HepG2 (cell line): ENCODE results near the gene KCNQ1OT1. TPM values are rescaled to one million over a fixed set of nuclear protein-coding genes. Genes with fewer than 3 reads are reported as not detected.

Source experiments
- AGO1 ChIP-seq: fragments of 200-400 bp; formaldehyde crosslinking; IDR thresholded peaks from 2 replicates; pipeline ENCODE4 v1.6.1; 2017; ENCODE audit warnings: mild to moderate bottlenecking, low read depth, low read length, moderate library complexity; ENCODE audit not compliant: poor library complexity, severe bottlenecking
- CCDC6 ChIP-seq: sonication (generic); formaldehyde crosslinking; IDR thresholded peaks from 2 replicates; pipeline ENCODE4 v1.8.1; 2022; ENCODE audit warnings: mild to moderate bottlenecking, missing genetic modification reagents, moderate library complexity
- FOXK2 ChIP-seq: fragments of 450-650 bp; IDR thresholded peaks from 2 replicates; pipeline ENCODE4 v1.6.1; 2016
- GMEB2 ChIP-seq: IDR thresholded peaks from 2 replicates; pipeline ENCODE4 v1.6.1; 2016; ENCODE audit warnings: missing biosample characterization, missing genetic modification reagents, low read depth
- MEF2D ChIP-seq: sonication (generic); formaldehyde crosslinking; IDR thresholded peaks from 2 replicates; pipeline ENCODE4 v1.5.1; 2020; ENCODE audit warnings: mild to moderate bottlenecking, missing genetic modification reagents
- MEIS2 ChIP-seq: sonication (generic); formaldehyde crosslinking; IDR thresholded peaks from 2 replicates; pipeline ENCODE4 v1.9.0; 2021; ENCODE audit warnings: mild to moderate bottlenecking, missing genetic modification reagents
- NFIB ChIP-seq: sonication (generic); formaldehyde crosslinking; IDR thresholded peaks from 2 replicates; pipeline ENCODE4 v1.9.0; 2021; ENCODE audit warnings: missing genetic modification reagents, mild to moderate bottlenecking, borderline replicate concordance
- PAF1 ChIP-seq: IDR thresholded peaks from 2 replicates; pipeline ENCODE4 v1.6.1; 2016; ENCODE audit warnings: missing genetic modification reagents, missing compliant biosample characterization
- SYNCRIP ChIP-seq: fragments of 200-400 bp; formaldehyde crosslinking; IDR thresholded peaks from 2 replicates; pipeline ENCODE4 v1.6.1; 2018; ENCODE audit warnings: mild to moderate bottlenecking, low read depth, low read length; ENCODE audit not compliant: insufficient read depth
- ZBTB44 ChIP-seq: sonication (generic); formaldehyde crosslinking; IDR thresholded peaks from 2 replicates; pipeline ENCODE4 v1.4.0; 2020; ENCODE audit warnings: missing genetic modification reagents
- ZFP36L2 ChIP-seq: sonication (generic); formaldehyde crosslinking; IDR thresholded peaks from 2 replicates; pipeline ENCODE4 v1.4.0; 2020; ENCODE audit warnings: missing genetic modification reagents
- ZNF230 ChIP-seq: sonication (generic); formaldehyde crosslinking; IDR thresholded peaks from 2 replicates; pipeline ENCODE4 v1.4.0; 2020; ENCODE audit warnings: mild to moderate bottlenecking, missing genetic modification reagents
- ZNF451 ChIP-seq: sonication (generic); formaldehyde crosslinking; IDR thresholded peaks from 2 replicates; pipeline ENCODE4 v1.5.0; 2020; ENCODE audit warnings: mild to moderate bottlenecking, missing genetic modification reagents
- ZNF558 ChIP-seq: sonication (generic); formaldehyde crosslinking; IDR thresholded peaks from 2 replicates; pipeline ENCODE4 v1.9.0; 2022; ENCODE audit warnings: mild to moderate bottlenecking, missing genetic modification reagents, borderline replicate concordance
- ZNF674 ChIP-seq: sonication (generic); formaldehyde crosslinking; IDR thresholded peaks from 2 replicates; pipeline ENCODE4 v1.5.0; 2020; ENCODE audit warnings: low read depth, mild to moderate bottlenecking, missing genetic modification reagents
- ZNF790 ChIP-seq: sonication (generic); formaldehyde crosslinking; IDR thresholded peaks from 2 replicates; pipeline ENCODE4 v1.8.0; 2022; ENCODE audit warnings: missing genetic modification reagents, mild to moderate bottlenecking, borderline replicate concordance
- polyA plus RNA-seq, 8 experiments: library from polyadenylated mRNA; depleted of rRNA in 3 of 8; stranded (reverse) in 7 of 8; unstranded in 1 of 8; fragments of >200 nt; fragmentation: Illumina TruSeq in 4 of 8; extraction: Trizol in 4 of 8; gene quantifications; 2 replicates each; pipeline versions ENCODE4 v1.2.1 to v1.2.3, GENCODE V29; 2011 to 2016; ENCODE audit warnings: low read depth in 4 of 8, missing spikeins in 1 of 8, mixed read lengths in 1 of 8; ENCODE audit not compliant: insufficient read depth in 1 of 8
- total RNA-seq, 5 experiments: library from RNA; depleted of rRNA; stranded (reverse); fragments of >200 nt; fragmentation: Illumina TruSeq; extraction: Trizol; gene quantifications; 2 replicates each; pipeline ENCODE4 v1.2.3, GENCODE V29; 2016; ENCODE audit warnings: low read depth in 1 of 5
- TF ChIP-seq, protein P1 (sequence below): IDR thresholded peaks from 2 replicates; pipeline ENCODE4 v1.6.1; 2016
- TF ChIP-seq, protein P2 (sequence below): sonication (generic); IDR thresholded peaks from 2 replicates; pipeline ENCODE4 v1.6.1; 2016; ENCODE audit warnings: low read depth, borderline replicate concordance
- TF ChIP-seq, protein P3 (sequence below), 2 experiments: IDR thresholded peaks; 2 replicates each; pipeline ENCODE4 v1.6.1; 2011 to 2012; ENCODE audit warnings: low read length in 2 of 2, borderline replicate concordance in 1 of 2, low read depth in 1 of 2, mild to moderate bottlenecking in 1 of 2, moderate library complexity in 1 of 2

The KCNQ1OT1 gene
- total and polyA plus RNA-seq, 2 of the 13 experiments (the other 11 are each of a cell fraction or from before 2014, with no cell fraction given) = 1.3 to 18.9 TPM

DNA sequence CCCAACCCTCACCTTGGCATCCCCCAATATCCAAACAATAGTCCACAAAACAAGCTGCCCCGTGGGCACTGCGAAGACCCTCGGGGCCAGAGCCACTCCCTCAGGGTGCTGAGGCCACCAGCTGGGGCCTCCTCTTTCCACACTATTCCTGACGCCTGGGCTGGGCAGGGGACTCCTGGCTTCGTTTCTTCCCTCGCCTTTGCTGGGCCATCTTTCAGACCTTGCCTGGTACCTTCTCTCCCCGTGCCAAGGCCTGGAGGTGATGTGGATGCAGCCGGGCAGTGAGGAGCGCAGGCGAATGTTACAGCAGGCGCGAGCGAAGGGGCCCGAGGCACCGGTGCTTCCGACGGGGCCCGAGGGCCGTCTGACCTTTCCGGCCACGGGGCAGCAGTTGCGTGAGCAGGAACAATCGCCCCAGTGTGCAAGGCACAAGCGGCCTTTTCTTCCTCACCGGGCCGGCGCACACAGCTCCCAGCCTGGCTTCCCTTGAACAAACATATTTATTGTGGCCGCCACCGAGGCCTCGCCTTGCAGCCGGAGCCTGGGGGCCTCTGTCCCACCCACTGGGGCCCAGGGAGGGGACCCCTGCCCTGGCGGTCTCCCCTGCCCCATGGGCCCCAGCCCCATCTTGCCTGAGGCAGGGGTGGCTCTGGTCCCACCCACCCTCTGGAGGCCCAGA, 32.6 kb upstream of the KCNQ1OT1 start (continued):
- TF ChIP-seq NFIB (CRISPR knock-in tag) (no peak), ZBTB44 (CRISPR knock-in tag) (0 out of 2 replicates have a peak, but pooled peaks have one; percentile 24), MEF2D (CRISPR knock-in tag) (peak; percentile 82), ZNF230 (CRISPR knock-in tag) (no peak), ZNF790 (no peak), MEIS2 (peak; percentile 87), SYNCRIP (no peak), GMEB2 (CRISPR knock-in tag) (no peak), ZFP36L2 (CRISPR knock-in tag) (no peak), PAF1 (no peak; the same call in 1 of the 2 replicates), CCDC6 (CRISPR knock-in tag) (peak; percentile 80; the same call in 1 of the 2 replicates), ZNF674 (CRISPR knock-in tag) (peak; percentile 74; the same call in 1 of the 2 replicates), ZNF451 (CRISPR knock-in tag) (peak; percentile 96), FOXK2 (0 out of 2 replicates have a peak, but pooled peaks have one; percentile 29), AGO1 (no peak), ZNF558 (CRISPR knock-in tag) (peak; percentile 84; the same call in 1 of the 2 replicates)
- TF ChIP-seq, protein P1, sequence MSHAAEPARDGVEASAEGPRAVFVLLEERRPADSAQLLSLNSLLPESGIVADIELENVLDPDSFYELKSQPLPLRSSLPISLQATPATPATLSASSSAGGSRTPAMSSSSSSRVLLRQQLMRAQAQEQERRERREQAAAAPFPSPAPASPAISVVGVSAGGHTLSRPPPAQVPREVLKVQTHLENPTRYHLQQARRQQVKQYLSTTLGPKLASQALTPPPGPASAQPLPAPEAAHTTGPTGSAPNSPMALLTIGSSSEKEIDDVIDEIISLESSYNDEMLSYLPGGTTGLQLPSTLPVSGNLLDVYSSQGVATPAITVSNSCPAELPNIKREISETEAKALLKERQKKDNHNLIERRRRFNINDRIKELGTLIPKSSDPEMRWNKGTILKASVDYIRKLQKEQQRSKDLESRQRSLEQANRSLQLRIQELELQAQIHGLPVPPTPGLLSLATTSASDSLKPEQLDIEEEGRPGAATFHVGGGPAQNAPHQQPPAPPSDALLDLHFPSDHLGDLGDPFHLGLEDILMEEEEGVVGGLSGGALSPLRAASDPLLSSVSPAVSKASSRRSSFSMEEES (CRISPR knock-in tag) = peak; percentile 91
- TF ChIP-seq, protein P2, sequence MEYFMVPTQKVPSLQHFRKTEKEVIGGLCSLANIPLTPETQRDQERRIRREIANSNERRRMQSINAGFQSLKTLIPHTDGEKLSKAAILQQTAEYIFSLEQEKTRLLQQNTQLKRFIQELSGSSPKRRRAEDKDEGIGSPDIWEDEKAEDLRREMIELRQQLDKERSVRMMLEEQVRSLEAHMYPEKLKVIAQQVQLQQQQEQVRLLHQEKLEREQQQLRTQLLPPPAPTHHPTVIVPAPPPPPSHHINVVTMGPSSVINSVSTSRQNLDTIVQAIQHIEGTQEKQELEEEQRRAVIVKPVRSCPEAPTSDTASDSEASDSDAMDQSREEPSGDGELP = peak; percentile 77
- TF ChIP-seq, protein P3, sequence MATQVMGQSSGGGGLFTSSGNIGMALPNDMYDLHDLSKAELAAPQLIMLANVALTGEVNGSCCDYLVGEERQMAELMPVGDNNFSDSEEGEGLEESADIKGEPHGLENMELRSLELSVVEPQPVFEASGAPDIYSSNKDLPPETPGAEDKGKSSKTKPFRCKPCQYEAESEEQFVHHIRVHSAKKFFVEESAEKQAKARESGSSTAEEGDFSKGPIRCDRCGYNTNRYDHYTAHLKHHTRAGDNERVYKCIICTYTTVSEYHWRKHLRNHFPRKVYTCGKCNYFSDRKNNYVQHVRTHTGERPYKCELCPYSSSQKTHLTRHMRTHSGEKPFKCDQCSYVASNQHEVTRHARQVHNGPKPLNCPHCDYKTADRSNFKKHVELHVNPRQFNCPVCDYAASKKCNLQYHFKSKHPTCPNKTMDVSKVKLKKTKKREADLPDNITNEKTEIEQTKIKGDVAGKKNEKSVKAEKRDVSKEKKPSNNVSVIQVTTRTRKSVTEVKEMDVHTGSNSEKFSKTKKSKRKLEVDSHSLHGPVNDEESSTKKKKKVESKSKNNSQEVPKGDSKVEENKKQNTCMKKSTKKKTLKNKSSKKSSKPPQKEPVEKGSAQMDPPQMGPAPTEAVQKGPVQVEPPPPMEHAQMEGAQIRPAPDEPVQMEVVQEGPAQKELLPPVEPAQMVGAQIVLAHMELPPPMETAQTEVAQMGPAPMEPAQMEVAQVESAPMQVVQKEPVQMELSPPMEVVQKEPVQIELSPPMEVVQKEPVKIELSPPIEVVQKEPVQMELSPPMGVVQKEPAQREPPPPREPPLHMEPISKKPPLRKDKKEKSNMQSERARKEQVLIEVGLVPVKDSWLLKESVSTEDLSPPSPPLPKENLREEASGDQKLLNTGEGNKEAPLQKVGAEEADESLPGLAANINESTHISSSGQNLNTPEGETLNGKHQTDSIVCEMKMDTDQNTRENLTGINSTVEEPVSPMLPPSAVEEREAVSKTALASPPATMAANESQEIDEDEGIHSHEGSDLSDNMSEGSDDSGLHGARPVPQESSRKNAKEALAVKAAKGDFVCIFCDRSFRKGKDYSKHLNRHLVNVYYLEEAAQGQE (IDR thresholded peaks at IDR 0.05; ENCODE audit: borderline replicate concordance in 1 of 2, low read depth in 1 of 2, low read length in 2 of 2) = no peak
